Measurements from ENCODE around the gene ING5. TPM values are rescaled to one million over a fixed set of nuclear protein-coding genes. Genes with fewer than 3 reads are reported as not detected.

The ING5 gene
- total RNA-seq, 1 donor from 2014 or later, result 56.9 TPM

GRCh38 chr2:241670333-241671110, 31.3 kb upstream of the ING5 start:
- no peak for DNase-seq (ENCODE audit: low spot score in 2 of 2, unreplicated experiment in 2 of 2)
- Mint-ChIP-seq H3K4me3 (no peak overlapping the region), H3K4me1 (peaks cover 13% of the 10 kb centered on the region), H3K9me3 (no peaks in the 10 kb centered on the region), H3K27ac (no peak overlapping the region), H3K27me3 (ENCODE audit: low read depth) (no peaks in the 10 kb centered on the region), H3K36me3 (peaks cover 11% of the 10 kb centered on the region)
- TF ChIP-seq CTCF (IDR thresholded peaks at IDR 0.05; ENCODE audit: unreplicated experiment), result no peak

GRCh38 chr2:241671457-241672240, 30.2 kb upstream of the ING5 start:
- Mint-ChIP-seq H3K27ac (no peak overlapping the region), H3K4me3 (no peak overlapping the region), H3K36me3 (peaks cover 10% of the 10 kb centered on the region), H3K4me1 (peaks cover 2% of the 10 kb centered on the region), H3K9me3 (no peaks in the 10 kb centered on the region), H3K27me3 (ENCODE audit: low read depth) (no peaks in the 10 kb centered on the region)
- no peak for DNase-seq (ENCODE audit: low spot score in 2 of 2, unreplicated experiment in 2 of 2)
- TF ChIP-seq CTCF (IDR thresholded peaks at IDR 0.05; ENCODE audit: unreplicated experiment), result no peak

- H3K9me3 Mint-ChIP-seq, result no peaks in the 10 kb centered on the region
- H3K27ac Mint-ChIP-seq, result no peak overlapping the region
- no peak overlapping the region for H3K4me3 Mint-ChIP-seq
- DNase-seq (ENCODE audit: low spot score in 2 of 2, unreplicated experiment in 2 of 2), result no peak
- peaks cover 8% of the 10 kb centered on the region for H3K36me3 Mint-ChIP-seq
- no peaks in the 10 kb centered on the region for H3K27me3 Mint-ChIP-seq (ENCODE audit: low read depth)
- H3K4me1 Mint-ChIP-seq, result no peaks in the 10 kb centered on the region
- no peak for TF ChIP-seq CTCF (IDR thresholded peaks at IDR 0.05; ENCODE audit: unreplicated experiment)
These were observed 29.3 kb upstream of the ING5 start for GRCh38 chr2:241672243-241673188.

- no peak overlapping the region for H3K4me3 Mint-ChIP-seq
- peaks cover 8% of the 10 kb centered on the region for H3K36me3 Mint-ChIP-seq
- H3K27ac Mint-ChIP-seq, result no peak overlapping the region
- H3K9me3 Mint-ChIP-seq, result no peaks in the 10 kb centered on the region
- no peaks in the 10 kb centered on the region for H3K27me3 Mint-ChIP-seq (ENCODE audit: low read depth)
- H3K4me1 Mint-ChIP-seq, result no peaks in the 10 kb centered on the region
- TF ChIP-seq CTCF (IDR thresholded peaks at IDR 0.05; ENCODE audit: unreplicated experiment), result no peak
- DNase-seq (ENCODE audit: low spot score in 2 of 2, unreplicated experiment in 2 of 2), result no peak
These were observed 28.6 kb upstream of the ING5 start for GRCh38 chr2:241673189-241673663.
